Hepatocyte (in vitro differentiated cells): ENCODE measurements around the gene ATG4D. TPM values are rescaled to one million over a fixed set of nuclear protein-coding genes. Genes with fewer than 3 reads are reported as not detected.

Source experiments
- DNase-seq: peaks from one replicate; pipeline ENCODE4 v3.0.0-alpha.2; 2016; ENCODE audit warnings: low spot score
- H2AFZ ChIP-seq: fragments of 200-600 bp; sonication (generic); 2 replicates; pipeline ENCODE4 v1.6.0; 2016; ENCODE audit warnings: antibody characterized with exemption, mild to moderate bottlenecking
- H3K27ac ChIP-seq: fragments of 200-600 bp; sonication (generic); 2 replicates; pipeline ENCODE4 v1.5.1; 2016; ENCODE audit warnings: mild to moderate bottlenecking
- H3K27me3 ChIP-seq: fragments of 200-600 bp; sonication (generic); 2 replicates; pipeline ENCODE4 v1.6.1; 2016
- H3K36me3 ChIP-seq: fragments of 200-600 bp; sonication (generic); replicated peaks from 2 replicates; pipeline ENCODE4 v1.5.1; 2016; ENCODE audit warnings: low read depth; ENCODE audit not compliant: insufficient read depth
- H3K4me1 ChIP-seq: fragments of 200-600 bp; sonication (generic); 2 replicates; pipeline ENCODE4 v1.5.1; 2016; ENCODE audit warnings: mild to moderate bottlenecking, moderate library complexity; ENCODE audit not compliant: insufficient read depth
- H3K4me2 ChIP-seq: fragments of 200-600 bp; sonication (generic); 2 replicates; pipeline ENCODE4 v1.6.0; 2016
- H3K4me3 ChIP-seq: fragments of 200-600 bp; sonication (generic); 2 replicates; pipeline ENCODE4 v1.5.1; 2016; ENCODE audit warnings: mild to moderate bottlenecking
- H3K79me2 ChIP-seq: fragments of 200-600 bp; sonication (generic); 2 replicates; pipeline ENCODE4 v1.6.0; 2017; ENCODE audit warnings: mild to moderate bottlenecking
- H3K9me2 ChIP-seq: fragments of 200-600 bp; sonication (generic); replicated peaks from 2 replicates; pipeline ENCODE4 v1.6.0; 2017; ENCODE audit warnings: mild to moderate bottlenecking; ENCODE audit not compliant: insufficient read depth
- H3K9me3 ChIP-seq: fragments of 200-600 bp; sonication (generic); 2 replicates; pipeline ENCODE4 v1.5.1; 2016; ENCODE audit warnings: low read depth, mild to moderate bottlenecking
- H4K20me1 ChIP-seq: fragments of 200-600 bp; sonication (generic); 2 replicates; pipeline ENCODE4 v1.6.0; 2016; ENCODE audit warnings: mild to moderate bottlenecking; ENCODE audit not compliant: insufficient read depth, poor library complexity, severe bottlenecking
- CTCF ChIP-seq: fragments of 200-600 bp; sonication (generic); IDR thresholded peaks from 2 replicates; pipeline ENCODE4 v1.5.1; 2016; ENCODE audit warnings: antibody characterized with exemption, mild to moderate bottlenecking; ENCODE audit not compliant: poor library complexity
- EZH2 ChIP-seq: fragments of 200-600 bp; sonication (generic); IDR thresholded peaks from 2 replicates; pipeline ENCODE4 v1.6.1; 2016; ENCODE audit warnings: antibody characterized with exemption, mild to moderate bottlenecking, borderline replicate concordance
- EZH2phosphoT487 ChIP-seq: fragments of 200-600 bp; sonication (generic); IDR thresholded peaks from one replicate; pipeline ENCODE4 v1.6.1; 2018; ENCODE audit warnings: antibody characterized with exemption, mild to moderate bottlenecking, low read depth, moderate library complexity; ENCODE audit not compliant: unreplicated experiment, severe bottlenecking
- WGBS: methylation state at CpG from one replicate; pipeline ENCODE4 v1.1.6; 2016; ENCODE audit warnings: low lambda C conversion rate; ENCODE audit errors: missing lambda C conversion rate; 5-methylcytosine and 5-hydroxymethylcytosine counted together
- polyA plus RNA-seq: library from polyadenylated mRNA; unstranded; fragments of >200 nt; fragmentation: Nextera tagmentation; extraction: Ambion mirVana; gene quantifications from 2 replicates; pipeline ENCODE4 v1.2.1, GENCODE V29; 2016
- total RNA-seq: library from RNA; depleted of rRNA; stranded (reverse); fragments of >200 nt; gene quantifications from 2 replicates; pipeline ENCODE4 v1.2.3, GENCODE V29; 2014

Gene ATG4D
- total and polyA plus RNA-seq, 2 experiments from 2014 or later: 24.1 to 34.5 TPM

- no peaks in the 10 kb centered on the region for H3K4me1 ChIP-seq
- no peaks in the 10 kb centered on the region for H3K36me3 ChIP-seq
- 96% methylated on average over 13 of the region's 13 CpGs for WGBS
- H4K20me1 ChIP-seq: no peaks in the 10 kb centered on the region
- peaks cover 7% of the 10 kb centered on the region for H3K79me2 ChIP-seq
- H3K27ac ChIP-seq: no peak overlapping the region
- H3K4me2 ChIP-seq: no peak overlapping the region
- no peaks in the 10 kb centered on the region for H3K9me3 ChIP-seq
- no peak overlapping the region for H2AFZ ChIP-seq
- DNase-seq: no peak
- no peaks in the 10 kb centered on the region for H3K9me2 ChIP-seq
- no peaks in the 10 kb centered on the region for H3K27me3 ChIP-seq
- H3K4me3 ChIP-seq: no peak overlapping the region
- TF ChIP-seq CTCF: no peak
Measured at GRCh38 chr19:10582091-10582490, 38.4 kb downstream of the ATG4D start.

GRCh38 chr19:10583036-10583776 lies 39.5 kb downstream of the ATG4D start:
- no peaks in the 10 kb centered on the region for H4K20me1 ChIP-seq
- H3K9me3 ChIP-seq: no peaks in the 10 kb centered on the region
- WGBS: 93% methylated on average over 9 of the region's 9 CpGs
- no peak overlapping the region for H3K4me3 ChIP-seq
- no peak overlapping the region for H2AFZ ChIP-seq
- H3K36me3 ChIP-seq: no peaks in the 10 kb centered on the region
- H3K9me2 ChIP-seq: no peaks in the 10 kb centered on the region
- TF ChIP-seq CTCF (no peak), EZH2 (no peak), EZH2phosphoT487 (no peak)
- H3K27me3 ChIP-seq: no peaks in the 10 kb centered on the region
- peaks cover 7% of the 10 kb centered on the region for H3K79me2 ChIP-seq
- no peak for DNase-seq
- H3K4me1 ChIP-seq: no peaks in the 10 kb centered on the region
- H3K27ac ChIP-seq: no peak overlapping the region
- H3K4me2 ChIP-seq: no peak overlapping the region

- Histone ChIP-seq H2AFZ (peak overlapping the region; percentile 80), H3K27ac (peak overlapping the region; percentile 71)
Measured at GRCh38 chr19:10586396-10586795, 42.7 kb downstream of the ATG4D start.

More at GRCh38 chr19:10586396-10586795, 42.7 kb downstream of the ATG4D start:
- Histone ChIP-seq H3K9me3 (no peaks in the 10 kb centered on the region), H3K36me3 (no peaks in the 10 kb centered on the region), H4K20me1 (no peaks in the 10 kb centered on the region), H3K4me3 (peak overlapping the region; percentile 61), H3K4me2 (peak overlapping the region; percentile 78), H3K79me2 (peaks cover 7% of the 10 kb centered on the region), H3K9me2 (no peaks in the 10 kb centered on the region), H3K27me3 (no peaks in the 10 kb centered on the region), H3K4me1 (no peaks in the 10 kb centered on the region)
- 67% methylated on average over 6 of the region's 6 CpGs for WGBS
- no peak for DNase-seq
- TF ChIP-seq EZH2phosphoT487: no peak
- no peak for TF ChIP-seq EZH2
- no peak for TF ChIP-seq CTCF
